Measurements from ENCODE around the gene CHL1.

DNA sequence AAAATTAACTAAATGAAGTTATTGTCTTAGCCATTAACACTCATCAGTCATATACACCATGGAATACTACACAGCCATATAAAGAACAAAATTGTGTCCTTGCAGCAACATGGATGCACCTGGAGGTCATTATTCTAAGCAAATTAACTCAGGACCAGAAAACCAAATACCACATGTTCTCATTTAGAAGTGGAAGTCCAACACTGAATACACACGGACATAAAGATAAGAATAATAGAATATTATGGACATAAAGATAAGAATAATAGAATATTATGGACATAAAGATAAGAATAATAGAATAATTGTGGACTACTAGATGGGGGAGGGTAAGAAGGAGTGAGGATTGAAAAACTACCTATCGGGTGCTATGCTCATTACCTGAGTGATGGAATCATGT lies 122.3 kb downstream of the CHL1 start:
- TF ChIP-seq, protein P1, sequence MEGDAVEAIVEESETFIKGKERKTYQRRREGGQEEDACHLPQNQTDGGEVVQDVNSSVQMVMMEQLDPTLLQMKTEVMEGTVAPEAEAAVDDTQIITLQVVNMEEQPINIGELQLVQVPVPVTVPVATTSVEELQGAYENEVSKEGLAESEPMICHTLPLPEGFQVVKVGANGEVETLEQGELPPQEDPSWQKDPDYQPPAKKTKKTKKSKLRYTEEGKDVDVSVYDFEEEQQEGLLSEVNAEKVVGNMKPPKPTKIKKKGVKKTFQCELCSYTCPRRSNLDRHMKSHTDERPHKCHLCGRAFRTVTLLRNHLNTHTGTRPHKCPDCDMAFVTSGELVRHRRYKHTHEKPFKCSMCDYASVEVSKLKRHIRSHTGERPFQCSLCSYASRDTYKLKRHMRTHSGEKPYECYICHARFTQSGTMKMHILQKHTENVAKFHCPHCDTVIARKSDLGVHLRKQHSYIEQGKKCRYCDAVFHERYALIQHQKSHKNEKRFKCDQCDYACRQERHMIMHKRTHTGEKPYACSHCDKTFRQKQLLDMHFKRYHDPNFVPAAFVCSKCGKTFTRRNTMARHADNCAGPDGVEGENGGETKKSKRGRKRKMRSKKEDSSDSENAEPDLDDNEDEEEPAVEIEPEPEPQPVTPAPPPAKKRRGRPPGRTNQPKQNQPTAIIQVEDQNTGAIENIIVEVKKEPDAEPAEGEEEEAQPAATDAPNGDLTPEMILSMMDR (IDR thresholded peaks at IDR 0.05), result no peak
- TF ChIP-seq POLR2AphosphoS5 (IDR thresholded peaks at IDR 0.05) (no peak), POLR2A (IDR thresholded peaks at IDR 0.05) (no peak), EP300 (IDR thresholded peaks at IDR 0.05; ENCODE audit: low read depth) (no peak)

All from transverse colon (tissue), 4 donors.